Subcutaneous adipose tissue (tissue), 4 donors: ENCODE measurements around the gene LMAN2. TPM values are rescaled to one million over a fixed set of nuclear protein-coding genes. Genes with fewer than 3 reads are reported as not detected.

Experiments
- total RNA-seq, 4 donors: library from RNA; depleted of rRNA; stranded (reverse); fragments of >200 nt; gene quantifications; one replicate each; pipeline ENCODE4 v1.1.0, GENCODE V29; 2016
- TF ChIP-seq, protein P1 (sequence below): fragments of 450-650 bp; IDR thresholded peaks from one replicate; pipeline ENCODE4 v1.5.1; 2016; ENCODE audit warnings: low read depth, mild to moderate bottlenecking, control low read depth, antibody characterized with exemption, moderate library complexity

Gene LMAN2
- total RNA-seq, 4 donors from 2014 or later: 93.6 to 158 (median 129) TPM

DNA sequence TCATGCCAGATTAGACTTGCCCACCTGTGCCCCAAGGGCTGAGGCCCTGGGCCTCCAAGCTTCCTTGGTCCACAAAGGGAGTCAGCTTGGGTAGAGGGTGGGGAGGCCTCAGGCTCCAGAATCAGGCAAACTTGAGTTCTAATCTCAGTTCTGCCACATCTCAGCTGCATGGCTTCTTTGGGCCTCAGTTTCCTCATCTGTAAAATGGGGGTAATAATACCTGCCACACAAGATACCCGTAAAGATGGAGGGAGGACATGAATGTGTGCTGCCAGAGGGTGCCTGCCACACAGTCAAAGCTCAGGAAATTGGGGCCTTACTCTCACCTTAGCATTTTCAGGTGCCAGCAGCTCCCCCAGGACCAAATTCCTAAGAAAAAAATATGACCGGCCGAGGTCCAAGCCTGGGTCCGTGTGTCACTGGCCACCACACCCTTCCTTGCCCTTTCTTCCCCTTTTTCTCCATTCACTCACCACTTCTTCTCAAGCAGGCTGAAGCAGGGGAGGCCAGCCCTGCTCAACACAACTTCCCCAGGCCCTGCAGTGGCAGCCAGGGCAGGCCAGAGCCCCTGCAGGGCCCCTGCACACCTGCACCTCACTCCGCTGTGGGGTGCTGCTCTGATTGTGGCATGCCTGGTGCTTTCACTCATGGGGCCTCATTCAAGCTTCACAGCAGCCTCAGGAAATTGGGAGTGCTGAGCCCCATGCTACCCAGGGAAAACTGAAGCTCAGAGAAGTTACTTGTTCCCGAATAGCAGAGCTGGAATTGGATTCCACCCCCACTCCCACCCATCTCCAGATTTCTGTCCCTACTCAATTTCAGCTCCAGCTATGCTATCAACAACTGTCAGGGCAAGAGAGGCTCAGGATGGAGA, 10.2 kb upstream of the LMAN2 start:
- TF ChIP-seq, protein P1, sequence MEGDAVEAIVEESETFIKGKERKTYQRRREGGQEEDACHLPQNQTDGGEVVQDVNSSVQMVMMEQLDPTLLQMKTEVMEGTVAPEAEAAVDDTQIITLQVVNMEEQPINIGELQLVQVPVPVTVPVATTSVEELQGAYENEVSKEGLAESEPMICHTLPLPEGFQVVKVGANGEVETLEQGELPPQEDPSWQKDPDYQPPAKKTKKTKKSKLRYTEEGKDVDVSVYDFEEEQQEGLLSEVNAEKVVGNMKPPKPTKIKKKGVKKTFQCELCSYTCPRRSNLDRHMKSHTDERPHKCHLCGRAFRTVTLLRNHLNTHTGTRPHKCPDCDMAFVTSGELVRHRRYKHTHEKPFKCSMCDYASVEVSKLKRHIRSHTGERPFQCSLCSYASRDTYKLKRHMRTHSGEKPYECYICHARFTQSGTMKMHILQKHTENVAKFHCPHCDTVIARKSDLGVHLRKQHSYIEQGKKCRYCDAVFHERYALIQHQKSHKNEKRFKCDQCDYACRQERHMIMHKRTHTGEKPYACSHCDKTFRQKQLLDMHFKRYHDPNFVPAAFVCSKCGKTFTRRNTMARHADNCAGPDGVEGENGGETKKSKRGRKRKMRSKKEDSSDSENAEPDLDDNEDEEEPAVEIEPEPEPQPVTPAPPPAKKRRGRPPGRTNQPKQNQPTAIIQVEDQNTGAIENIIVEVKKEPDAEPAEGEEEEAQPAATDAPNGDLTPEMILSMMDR: no peak

DNA sequence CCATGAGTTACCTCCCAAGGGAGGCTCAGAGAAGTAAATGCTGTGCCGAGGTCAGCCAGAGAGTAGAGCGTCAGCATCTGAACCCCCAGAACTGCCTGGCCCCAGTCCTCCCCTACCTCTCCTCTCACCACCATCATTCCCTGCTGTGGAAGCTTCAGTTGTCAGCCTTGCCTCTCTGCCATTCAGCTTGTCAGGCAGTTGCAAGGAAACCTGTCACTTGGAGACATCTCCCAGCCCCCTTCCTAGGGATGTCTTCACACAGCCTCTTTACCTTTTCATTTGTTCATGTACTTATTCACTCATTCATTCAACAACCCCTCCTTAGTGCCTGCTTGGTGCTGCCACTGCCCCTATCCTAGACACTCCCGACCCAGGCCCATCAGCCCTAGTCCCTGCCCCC, 8.4 kb upstream of the LMAN2 start:
- TF ChIP-seq, protein P1: no peak

DNA sequence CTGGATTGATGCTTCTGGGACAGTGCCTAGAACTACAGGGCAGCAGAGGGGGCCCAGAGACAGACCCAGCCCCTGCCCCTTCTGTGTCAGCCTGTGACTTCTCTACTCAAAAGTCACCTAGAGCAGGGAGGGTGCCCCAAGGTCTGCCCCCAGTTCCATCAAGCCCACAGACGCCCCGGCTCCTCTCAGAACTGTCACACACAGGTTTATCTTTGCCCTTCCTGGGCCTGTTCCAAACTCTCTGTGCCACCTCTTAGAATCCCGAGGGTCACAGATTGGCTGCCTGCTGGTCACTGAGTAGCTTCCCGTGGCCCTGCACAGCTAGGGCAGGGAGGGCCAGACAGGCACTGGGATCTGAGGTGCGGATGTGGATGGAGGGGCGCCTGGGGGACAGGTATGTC, 8.0 kb upstream of the LMAN2 start:
- TF ChIP-seq, protein P1: no peak

DNA sequence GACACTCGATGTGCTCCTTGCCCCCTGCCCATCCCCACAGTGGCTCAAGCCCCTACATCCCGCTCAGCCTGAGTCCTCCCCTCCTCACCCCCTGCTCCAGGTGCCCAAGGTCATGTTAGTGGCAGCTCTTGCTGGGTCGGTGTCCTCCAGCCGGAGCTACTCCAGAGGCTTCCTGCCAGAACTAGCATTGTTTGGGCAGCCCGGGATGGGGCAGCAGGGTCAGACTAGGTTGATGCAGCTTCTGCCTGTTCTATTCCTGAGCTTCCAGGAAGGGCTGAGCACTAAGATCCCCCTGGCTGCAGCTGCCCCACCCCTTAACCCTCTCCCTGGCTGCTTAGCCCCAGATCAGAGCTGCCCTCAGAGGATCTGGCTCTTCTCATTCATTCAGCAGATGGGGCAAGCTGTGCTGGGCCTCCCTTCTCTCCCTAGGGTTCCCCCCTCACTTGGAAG, 6.9 kb upstream of the LMAN2 start:
- TF ChIP-seq, protein P1: no peak

DNA sequence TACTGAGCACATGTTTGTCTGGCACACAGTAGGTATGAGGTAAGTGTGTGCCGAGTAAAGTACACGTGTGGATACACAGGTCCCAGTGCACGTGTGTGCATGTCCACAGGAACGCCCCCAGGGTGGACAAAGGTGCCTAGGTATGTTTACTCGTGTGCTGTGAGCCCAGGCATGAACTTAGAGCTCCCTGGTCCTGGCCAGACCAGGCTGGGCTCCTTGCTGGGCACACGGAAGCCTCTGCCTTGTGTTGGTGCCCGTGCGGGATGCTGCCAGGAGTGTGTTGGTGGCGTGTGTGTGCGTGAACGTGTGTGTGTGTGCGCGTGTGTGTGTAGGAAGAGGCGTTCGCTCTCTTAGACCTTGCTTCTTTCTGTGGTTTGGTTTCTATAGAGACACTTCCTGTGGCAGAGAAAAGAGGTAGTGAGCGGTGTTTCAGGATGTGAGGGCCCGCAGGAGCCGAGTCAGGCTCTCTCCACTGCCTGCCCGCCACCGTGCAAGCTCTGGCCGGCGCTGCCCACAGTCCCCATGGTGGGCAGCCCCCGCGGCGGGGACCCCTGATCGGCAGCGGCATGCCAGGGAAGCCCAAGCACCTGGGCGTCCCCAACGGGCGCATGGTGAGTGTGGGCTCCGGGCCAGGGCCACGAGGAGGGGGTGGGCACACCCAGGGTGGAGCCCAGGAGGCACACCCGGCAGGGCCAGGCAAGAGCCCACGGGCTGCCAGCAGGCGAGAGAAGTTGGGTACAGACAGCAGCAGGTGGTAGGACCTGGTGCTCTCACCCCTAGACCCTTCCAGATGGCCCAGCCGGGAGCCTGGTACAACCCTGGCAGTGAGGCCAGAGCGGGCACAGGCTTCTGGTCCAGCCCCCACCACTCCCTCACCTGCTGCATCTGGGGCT, 6.2 kb upstream of the LMAN2 start, which contains the start of gene RGS14:
TSS of gene RGS14 (plus strand) at position 466 of the 893 bp plus-strand sequence. CDS start at position 567, 101 bp downstream.
- TF ChIP-seq, protein P1: no peak

DNA sequence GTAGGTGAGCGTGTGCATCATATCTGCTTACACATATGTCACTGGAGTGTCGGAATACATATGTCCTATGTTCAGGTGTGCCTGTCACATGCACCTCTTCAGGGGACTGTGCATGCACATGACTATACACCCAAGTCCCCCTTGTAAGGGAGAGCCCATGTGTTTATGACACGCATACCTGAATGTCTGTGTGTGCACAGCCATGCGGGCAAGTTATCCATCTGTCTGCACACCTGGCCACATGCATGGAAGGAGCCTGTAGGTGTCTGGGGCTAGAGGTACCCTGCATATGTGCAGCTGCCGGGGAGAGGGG, 5.6 kb upstream of the LMAN2 start:
- TF ChIP-seq, protein P1: no peak

DNA sequence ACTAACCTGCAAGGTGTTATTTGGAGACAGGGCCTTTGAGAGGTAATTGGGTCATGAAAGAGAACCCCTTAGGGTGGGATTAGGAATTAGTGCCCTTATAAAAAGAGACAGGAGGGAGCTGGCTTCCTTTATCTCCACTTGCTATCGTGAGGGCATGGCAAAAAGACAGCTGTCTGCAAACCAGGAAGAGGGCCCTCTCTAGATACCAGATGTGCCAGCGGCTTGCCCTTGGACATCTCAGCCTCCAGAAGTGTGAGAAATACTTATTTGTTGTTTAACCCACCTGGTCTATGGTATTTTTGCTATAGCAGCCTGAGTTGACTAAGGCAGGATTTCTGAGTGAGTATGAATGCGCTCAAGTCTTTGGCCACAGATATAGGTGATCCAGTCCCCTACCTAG, 5.3 kb upstream of the LMAN2 start:
- TF ChIP-seq, protein P1: no peak
